Ascending aorta (tissue), 2 donors: ENCODE results near the gene OR10H5. TPM values are rescaled to one million over a fixed set of nuclear protein-coding genes. Genes with fewer than 3 reads are reported as not detected.

ENCODE experiments used
- DNase-seq, 2 donors: peaks; one replicate each; pipeline ENCODE4 v3.0.0-alpha.2; 2019; ENCODE audit warnings: low spot score in 2 of 2
- H3K27ac ChIP-seq, 2 donors: fragments of 200-600 bp; sonication (generic); one replicate each; pipeline ENCODE4 v1.5.1; 2016 to 2017; ENCODE audit warnings: mild to moderate bottlenecking in 1 of 2
- H3K27me3 ChIP-seq: fragments of 200-600 bp; sonication (generic); one replicate; pipeline ENCODE4 v1.5.1; 2017
- H3K36me3 ChIP-seq, 2 donors: fragments of 200-600 bp; sonication (generic); one replicate each; pipeline ENCODE4 v1.5.1; 2016
- H3K4me1 ChIP-seq, 2 donors: fragments of 200-600 bp; sonication (generic); one replicate each; pipeline ENCODE4 v1.5.1; 2016 to 2017; ENCODE audit warnings: mild to moderate bottlenecking in 1 of 2
- H3K4me3 ChIP-seq, 2 donors: fragments of 200-600 bp; sonication (generic); one replicate each; pipeline ENCODE4 v1.5.1; 2016 to 2017; ENCODE audit warnings: mild to moderate bottlenecking in 1 of 2
- H3K9me3 ChIP-seq, 2 donors: fragments of 200-600 bp; sonication (generic); one replicate each; pipeline ENCODE4 v1.5.1; 2016
- CTCF ChIP-seq, 3 experiments: fragments of 200-600 bp in 2 of 3; fragments of 450-650 bp in 1 of 3; sonication (generic) in 2 of 3; IDR thresholded peaks; one replicate each; pipeline ENCODE4 v1.5.1; 2016 to 2019; ENCODE audit warnings: antibody characterized with exemption in 3 of 3, mild to moderate bottlenecking in 1 of 3, moderate library complexity in 1 of 3
- intact Hi-C: fragments of 100-400 bp; cut with DNase I; formaldehyde crosslinking; loops from one replicate; pipeline ENCODE4 v1.15.1; 2023
- total RNA-seq: library from RNA; depleted of rRNA; stranded (reverse); fragments of >200 nt; gene quantifications from one replicate; pipeline ENCODE4 v1.1.0, GENCODE V29; 2016

The OR10H5 gene, protein sequence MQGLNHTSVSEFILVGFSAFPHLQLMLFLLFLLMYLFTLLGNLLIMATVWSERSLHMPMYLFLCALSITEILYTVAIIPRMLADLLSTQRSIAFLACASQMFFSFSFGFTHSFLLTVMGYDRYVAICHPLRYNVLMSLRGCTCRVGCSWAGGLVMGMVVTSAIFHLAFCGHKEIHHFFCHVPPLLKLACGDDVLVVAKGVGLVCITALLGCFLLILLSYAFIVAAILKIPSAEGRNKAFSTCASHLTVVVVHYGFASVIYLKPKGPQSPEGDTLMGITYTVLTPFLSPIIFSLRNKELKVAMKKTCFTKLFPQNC
- not detected for total RNA-seq

GRCh38 chr19:15787611-15788155 lies at the start of gene OR10H5:
Gene OR10H5, plus strand, starts transcription at chr19:15787661. Its CDS starts 6,388 bp downstream, at chr19:15794049.
- Histone ChIP-seq H3K4me3 (no peak within 1 kb of the TSS), H3K27me3 (no peaks in the 10 kb centered on the region), H3K4me1 (no peaks in the 10 kb centered on the region), H3K9me3 (no peaks in the 10 kb centered on the region), H3K27ac (no peak within 1 kb of the TSS), H3K36me3 (no peaks in the 10 kb centered on the region)
- intact Hi-C loops, result no loop called here
- no peak for DNase-seq
- TF ChIP-seq CTCF (IDR thresholded peaks at IDR 0.05), result no peak

- intact Hi-C loops, result no loop called here
- no peak for TF ChIP-seq CTCF (IDR thresholded peaks at IDR 0.05)
- Histone ChIP-seq H3K4me3 (no peak within 1 kb of the TSS), H3K27ac (no peak within 1 kb of the TSS), H3K4me1 (no peaks in the 10 kb centered on the region), H3K9me3 (peaks cover 4 to 12% of the 10 kb centered on the region in 2 donors), H3K36me3 (no peaks in the 10 kb centered on the region), H3K27me3 (no peaks in the 10 kb centered on the region)
- DNase-seq, result no peak
Measured at GRCh38 chr19:15737722-15738121, 49.7 kb upstream of the OR10H5 start, which contains the start of gene OR10H3. Gene OR10H3, plus strand, starts transcription at chr19:15737985. Its CDS starts 3,408 bp downstream, at chr19:15741393.

- Histone ChIP-seq H3K4me3 (no peak overlapping the region), H3K9me3 (peaks cover 4 to 12% of the 10 kb centered on the region in 2 donors), H3K27ac (no peak overlapping the region), H3K36me3 (no peaks in the 10 kb centered on the region), H3K4me1 (no peaks in the 10 kb centered on the region), H3K27me3 (no peaks in the 10 kb centered on the region)
- TF ChIP-seq CTCF (IDR thresholded peaks at IDR 0.05), result no peak
- intact Hi-C loops, result no loop called here
- no peak for DNase-seq
Measured at GRCh38 chr19:15740785-15741184, 46.7 kb upstream of the OR10H5 start.

- TF ChIP-seq CTCF (IDR thresholded peaks at IDR 0.05), result no peak
- Histone ChIP-seq H3K27ac (no peak overlapping the region), H3K9me3 (no peaks in the 10 kb centered on the region), H3K4me1 (no peaks in the 10 kb centered on the region), H3K4me3 (no peak overlapping the region), H3K27me3 (no peaks in the 10 kb centered on the region), H3K36me3 (no peaks in the 10 kb centered on the region)
- intact Hi-C loops, result no loop called here
- no peak for DNase-seq
Measured at GRCh38 chr19:15748239-15748638, 39.2 kb upstream of the OR10H5 start.

GRCh38 chr19:15758379-15758778 lies 29.1 kb upstream of the OR10H5 start:
- no peak for DNase-seq
- Histone ChIP-seq H3K27ac (no peak overlapping the region), H3K4me1 (no peaks in the 10 kb centered on the region), H3K36me3 (no peaks in the 10 kb centered on the region), H3K4me3 (no peak overlapping the region), H3K9me3 (no peaks in the 10 kb centered on the region), H3K27me3 (no peaks in the 10 kb centered on the region)
- no peak for TF ChIP-seq CTCF (IDR thresholded peaks at IDR 0.05)
- intact Hi-C loops, result no loop called here
